Spleen (tissue), 11 donors: ENCODE results near the gene STX8. TPM values are rescaled to one million over a fixed set of nuclear protein-coding genes. Genes with fewer than 3 reads are reported as not detected.

Source experiments
- DNase-seq: peaks from one replicate; pipeline ENCODE4 v3.0.0-alpha.2; 2020
- H3K27ac ChIP-seq, 8 donors: fragments of 200-600 bp; sonication (generic) in 7 of 8; 1 replicate in 4 of 8; 2 replicates in 4 of 8; pipeline versions ENCODE4 v1.5.0 to v1.8.0; 2016 to 2021; ENCODE audit warnings: inconsistent platforms in 4 of 8, mild to moderate bottlenecking in 4 of 8, moderate library complexity in 1 of 8
- H3K27me3 ChIP-seq, 7 donors: fragments of 200-600 bp; sonication (generic) in 6 of 7; replicated peaks in 1 of 7; 1 replicate in 4 of 7; 2 replicates in 3 of 7; pipeline versions ENCODE4 v1.5.0 to v1.8.0; 2016 to 2021; ENCODE audit warnings: inconsistent platforms in 3 of 7, mild to moderate bottlenecking in 1 of 7
- H3K36me3 ChIP-seq, 6 donors: fragments of 200-600 bp; sonication (generic) in 5 of 6; 1 replicate in 4 of 6; 2 replicates in 2 of 6; pipeline versions ENCODE4 v1.5.0 to v1.8.0; 2016 to 2021; ENCODE audit warnings: inconsistent platforms in 2 of 6
- H3K4me1 ChIP-seq, 6 donors: fragments of 200-600 bp; sonication (generic) in 5 of 6; 1 replicate in 3 of 6; 2 replicates in 3 of 6; pipeline versions ENCODE4 v1.5.0 to v1.8.0; 2016 to 2021; ENCODE audit warnings: inconsistent platforms in 3 of 6
- H3K4me3 ChIP-seq, 8 donors: fragments of 200-600 bp; sonication (generic) in 7 of 8; 1 replicate in 4 of 8; 2 replicates in 4 of 8; pipeline versions ENCODE4 v1.5.0 to v1.8.0; 2016 to 2021; ENCODE audit warnings: inconsistent platforms in 4 of 8, mild to moderate bottlenecking in 4 of 8, moderate library complexity in 2 of 8
- H3K9me3 ChIP-seq, 8 donors: fragments of 200-600 bp; sonication (generic) in 7 of 8; 1 replicate in 4 of 8; 2 replicates in 4 of 8; pipeline versions ENCODE4 v1.5.0 to v1.8.0; 2016 to 2021; ENCODE audit warnings: inconsistent platforms in 4 of 8
- POLR2A ChIP-seq, 3 donors: fragments of 450-650 bp; IDR thresholded peaks; one replicate each; pipeline ENCODE4 v1.5.1; 2017; ENCODE audit warnings: antibody characterized with exemption in 3 of 3, mild to moderate bottlenecking in 1 of 3
- POLR2AphosphoS5 ChIP-seq, 3 donors: sonication (generic); formaldehyde crosslinking; IDR thresholded peaks; one replicate each; pipeline ENCODE4 v1.5.1; 2017; ENCODE audit warnings: antibody characterized with exemption in 3 of 3
- WGBS, 5 donors: extraction: QIAGEN DNeasy Blood & Tissue Kit in 3 of 5; methylation state at CpG; one replicate each; pipeline versions ENCODE4 v1.1.5 to v1.1.7; 2013 to 2018; 5-methylcytosine and 5-hydroxymethylcytosine counted together
- intact Hi-C: fragments of 100-400 bp; cut with DNase I; formaldehyde crosslinking; loops from one replicate; pipeline ENCODE4 v1.15.0; 2023; ENCODE audit warnings: low total_unique reads
- polyA plus RNA-seq, 3 donors: library from polyadenylated mRNA; stranded (reverse); fragments of 200-250 nt; gene quantifications; one replicate each; pipeline ENCODE4 v1.2.1, GENCODE V29; 2013
- total RNA-seq, 7 donors: library from RNA; depleted of rRNA in 3 of 7; stranded (reverse); fragments of >200 nt in 3 of 7; fragmentation: NEBNext Ultra II Directional in 4 of 7; extraction: Animal tissue kit (Norgen Biotek cat#: 25700) in 4 of 7; gene quantifications; one replicate each; pipeline versions ENCODE4 v1.1.0 to v1.2.1, GENCODE V29; 2016 to 2021
- TF ChIP-seq, protein P1 (sequence below), 11 experiments: fragments of 200-600 bp in 7 of 11; fragments of 450-650 bp in 4 of 11; sonication (generic) in 4 of 11; IDR thresholded peaks in 8 of 11; conservative IDR thresholded peaks in 3 of 11; 1 replicate in 7 of 11; 2 replicates in 4 of 11; pipeline versions ENCODE4 v1.4.0 to v1.8.0; 2016 to 2021; ENCODE audit warnings: antibody characterized with exemption in 11 of 11, inconsistent platforms in 4 of 11, mild to moderate bottlenecking in 1 of 11
- donor health status: healthy with polysubstance abuse.
- donor health status: DM: no; HTN: no; CAD: no; lungs with moderate emphysema.
- donor health status: DM: no; HTN: no; CAD: no.
- donor health status: Bipolar disorder and iron deficiency.
- donor health status: healthy.
- donor health status: DM: no; HTN: no; CAD: no.
- donor health status: DM: yes; HTN: yes; CAD: no.

The STX8 gene
- total and polyA plus RNA-seq, 10 donors = 37.3 to 59.8 (median 48.9) TPM

DNA sequence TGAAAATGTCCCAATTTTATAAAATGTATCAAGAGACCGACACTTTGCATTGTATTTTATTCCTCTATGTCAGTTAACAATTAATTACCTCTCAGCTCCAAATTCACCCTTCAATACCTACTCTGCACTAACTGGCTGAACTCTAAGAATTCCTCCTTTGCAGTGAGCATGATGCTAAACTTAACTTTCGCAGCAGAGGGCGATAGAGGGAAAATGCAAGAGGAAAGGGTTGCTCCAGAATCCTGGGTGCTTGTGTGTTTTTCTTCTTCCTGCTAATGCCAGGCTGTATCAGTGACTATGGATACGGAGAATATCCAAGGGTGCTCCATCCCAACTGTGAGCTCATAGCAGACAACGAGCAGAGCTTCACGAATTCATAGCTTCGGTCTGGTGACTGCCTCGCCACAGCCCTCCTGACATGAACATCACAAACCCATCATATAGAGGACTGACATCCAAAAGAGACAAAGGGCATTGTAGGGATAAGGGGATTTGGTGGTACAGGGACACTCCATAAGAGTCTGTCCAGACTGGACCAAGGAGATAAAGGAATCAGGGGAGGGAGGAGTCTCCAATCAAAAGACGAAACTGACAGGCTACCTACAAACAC lies 172.9 kb downstream of the STX8 start:
- Histone ChIP-seq H3K4me1 (no peaks in the 10 kb centered on the region), H3K36me3 (peaks cover 0 to 8% (median 0%) of the 10 kb centered on the region in 6 donors), H3K27ac (no peak overlapping the region), H3K27me3 (no peaks in the 10 kb centered on the region), H3K9me3 (no peaks in the 10 kb centered on the region), H3K4me3 (no peak overlapping the region)
- DNase-seq = no peak
- no peak for TF ChIP-seq POLR2A (IDR thresholded peaks at IDR 0.05)
- TF ChIP-seq, protein P1, sequence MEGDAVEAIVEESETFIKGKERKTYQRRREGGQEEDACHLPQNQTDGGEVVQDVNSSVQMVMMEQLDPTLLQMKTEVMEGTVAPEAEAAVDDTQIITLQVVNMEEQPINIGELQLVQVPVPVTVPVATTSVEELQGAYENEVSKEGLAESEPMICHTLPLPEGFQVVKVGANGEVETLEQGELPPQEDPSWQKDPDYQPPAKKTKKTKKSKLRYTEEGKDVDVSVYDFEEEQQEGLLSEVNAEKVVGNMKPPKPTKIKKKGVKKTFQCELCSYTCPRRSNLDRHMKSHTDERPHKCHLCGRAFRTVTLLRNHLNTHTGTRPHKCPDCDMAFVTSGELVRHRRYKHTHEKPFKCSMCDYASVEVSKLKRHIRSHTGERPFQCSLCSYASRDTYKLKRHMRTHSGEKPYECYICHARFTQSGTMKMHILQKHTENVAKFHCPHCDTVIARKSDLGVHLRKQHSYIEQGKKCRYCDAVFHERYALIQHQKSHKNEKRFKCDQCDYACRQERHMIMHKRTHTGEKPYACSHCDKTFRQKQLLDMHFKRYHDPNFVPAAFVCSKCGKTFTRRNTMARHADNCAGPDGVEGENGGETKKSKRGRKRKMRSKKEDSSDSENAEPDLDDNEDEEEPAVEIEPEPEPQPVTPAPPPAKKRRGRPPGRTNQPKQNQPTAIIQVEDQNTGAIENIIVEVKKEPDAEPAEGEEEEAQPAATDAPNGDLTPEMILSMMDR (IDR thresholded peaks at IDR 0.05 in 8 of 11, conservative IDR thresholded peaks at IDR 0.05 in 3 of 11) = peak in 8 of 11 experiments; percentile 34 to 59 (median 50)
- 93 to 97% (median 95%) methylated on average over 9 of the region's 9 CpGs for WGBS, 5 donors
- intact Hi-C loops = loop anchor here (5.0 kb wide), 1 partner anchor 120 kb away; no protein-coding TSS in a partner anchor

DNA sequence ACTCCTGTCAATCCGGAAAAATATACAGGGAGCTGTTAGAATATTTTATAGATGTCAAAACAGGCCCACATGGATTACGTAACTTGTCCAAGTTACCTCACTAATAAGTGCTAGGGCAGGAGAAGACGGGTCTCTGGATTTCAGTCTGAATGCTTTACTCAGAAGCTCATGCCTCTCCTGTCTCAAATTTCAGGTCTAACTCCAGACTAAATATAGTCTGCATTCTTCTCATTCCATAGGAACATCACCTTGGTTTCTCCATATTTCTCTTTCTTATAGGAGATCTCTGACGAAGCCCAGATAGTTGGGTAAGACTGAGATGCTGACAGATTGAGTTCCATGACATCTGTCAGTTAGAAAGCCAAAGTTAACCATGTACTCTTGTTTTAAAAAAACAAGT lies 174.2 kb downstream of the STX8 start:
- no peaks in the 10 kb centered on the region for H3K27me3 ChIP-seq
- H3K27ac ChIP-seq = no peak overlapping the region
- DNase-seq = no peak
- intact Hi-C loops = loop anchor here (5.0 kb wide), 1 partner anchor 121 kb away; no protein-coding TSS in a partner anchor
- 67 to 91% (median 82%) methylated on average over 4 of the region's 4 CpGs for WGBS, 5 donors
- H3K9me3 ChIP-seq = no peaks in the 10 kb centered on the region
- H3K4me3 ChIP-seq = no peak overlapping the region
- no peaks in the 10 kb centered on the region for H3K4me1 ChIP-seq
- peaks cover 0 to 8% (median 0%) of the 10 kb centered on the region in 6 donors for H3K36me3 ChIP-seq
- TF ChIP-seq, protein P1 (IDR thresholded peaks at IDR 0.05 in 8 of 11, conservative IDR thresholded peaks at IDR 0.05 in 3 of 11) = no peak
- TF ChIP-seq POLR2AphosphoS5 (IDR thresholded peaks at IDR 0.05) (no peak), POLR2A (IDR thresholded peaks at IDR 0.05) (no peak)

DNA sequence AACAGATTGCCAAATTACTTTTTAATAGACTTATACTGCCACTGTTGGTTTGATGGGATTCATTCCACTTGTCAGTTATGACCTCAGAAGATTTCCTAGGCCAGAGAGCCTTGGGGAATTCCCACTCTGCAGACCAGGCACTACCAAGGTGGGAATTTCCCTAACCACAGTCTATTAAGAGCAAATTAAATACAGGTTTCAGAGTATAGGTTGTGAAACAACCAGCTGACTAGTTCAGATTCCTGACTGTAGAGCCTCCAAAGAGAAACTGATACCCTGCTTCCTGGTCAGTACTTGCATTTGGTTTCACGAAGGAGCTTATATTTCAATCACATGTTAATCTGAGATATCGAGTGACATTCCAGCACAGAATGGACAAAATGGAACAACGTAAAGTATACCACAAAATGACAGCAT lies 186.5 kb downstream of the STX8 start:
- TF ChIP-seq, protein P1 (IDR thresholded peaks at IDR 0.05 in 8 of 11, conservative IDR thresholded peaks at IDR 0.05 in 3 of 11) = no peak
- TF ChIP-seq POLR2A (IDR thresholded peaks at IDR 0.05) (no peak), POLR2AphosphoS5 (IDR thresholded peaks at IDR 0.05) (no peak)
- peaks cover 4 to 28% (median 24%) of the 10 kb centered on the region in 8 donors for H3K9me3 ChIP-seq
- H3K27me3 ChIP-seq = no peaks in the 10 kb centered on the region
- H3K4me1 ChIP-seq = peaks cover 0 to 16% (median 7%) of the 10 kb centered on the region in 6 donors
- H3K4me3 ChIP-seq = no peak overlapping the region
- WGBS, 5 donors = 60 to 78% (median 65%) methylated on average over 3 of the region's 3 CpGs
- no peak overlapping the region for H3K27ac ChIP-seq
- intact Hi-C loops = no loop called here
- DNase-seq = no peak
- H3K36me3 ChIP-seq = peaks cover 0 to 31% (median 8%) of the 10 kb centered on the region in 6 donors

DNA sequence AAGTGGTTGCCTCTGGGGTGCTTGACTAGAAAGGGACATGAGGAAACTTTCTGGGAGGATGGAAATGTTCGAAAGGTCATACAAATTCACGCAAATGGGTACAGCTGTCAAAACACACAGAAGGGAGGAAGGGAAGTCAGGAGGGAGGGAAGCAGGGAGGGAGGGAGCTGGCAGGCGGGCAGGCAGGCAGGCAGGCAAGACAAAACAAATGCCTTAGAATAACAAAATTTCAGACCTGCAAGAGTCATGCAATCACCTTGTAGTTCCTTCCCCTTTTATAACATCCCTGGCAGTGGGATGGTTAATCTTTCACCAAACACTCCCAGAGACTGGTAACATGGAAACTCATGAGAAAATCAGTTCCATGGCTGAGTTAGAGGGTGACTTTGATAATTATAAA lies 189.2 kb downstream of the STX8 start:
- H3K27ac ChIP-seq = no peak overlapping the region
- intact Hi-C loops = no loop called here
- peaks cover 0 to 13% (median 2%) of the 10 kb centered on the region in 6 donors for H3K36me3 ChIP-seq
- no peak for DNase-seq
- H3K9me3 ChIP-seq = peaks cover 0 to 1% (median 0%) of the 10 kb centered on the region in 8 donors
- peaks cover 0 to 16% (median 7%) of the 10 kb centered on the region in 6 donors for H3K4me1 ChIP-seq
- TF ChIP-seq POLR2AphosphoS5 (IDR thresholded peaks at IDR 0.05) (no peak), POLR2A (IDR thresholded peaks at IDR 0.05) (no peak)
- TF ChIP-seq, protein P1 (IDR thresholded peaks at IDR 0.05 in 8 of 11, conservative IDR thresholded peaks at IDR 0.05 in 3 of 11) = no peak
- no peak overlapping the region for H3K4me3 ChIP-seq
- no peaks in the 10 kb centered on the region for H3K27me3 ChIP-seq
- 57 to 73% (median 63%) methylated on average over 3 of the region's 3 CpGs for WGBS, 5 donors
